B cell (primary cell): ENCODE results near the gene MUC4. TPM values are rescaled to one million over a fixed set of nuclear protein-coding genes. Genes with fewer than 3 reads are reported as not detected.
"Not testable (repeated sequence)": the region's sequence is repeated elsewhere in the genome, so short reads cannot be mapped to it uniquely, and the experiment has no call there.

ENCODE experiments used
- ATAC-seq: fragments of 200-7000 bp; cut with Tn5 transposase; one replicate; pipeline ENCODE4 v1.10.0; 2021; ENCODE audit warnings: low read depth, mild to moderate bottlenecking, moderate number of reproducible peaks, moderate library complexity
- CTCF ChIA-PET: fragments of 350-600 bp; sonication (Branson Sonifier 250); formaldehyde crosslinking; loops from one replicate; lab custom pipeline; 2021; ENCODE audit warnings: antibody characterized with exemption, inconsistent platforms; lab: Charles Lee
- POLR2A ChIA-PET: fragments of 350-600 bp; sonication (Branson Sonifier 250); formaldehyde crosslinking; loops from one replicate; lab custom pipeline; 2021; ENCODE audit warnings: antibody characterized with exemption; lab: Charles Lee
- DNase-seq: peaks from one replicate; pipeline ENCODE4 v3.0.0; 2013
- H2AFZ ChIP-seq: 2 replicates; pipeline ENCODE4 v1.6.1; 2012; ENCODE audit warnings: mild to moderate bottlenecking, low read depth, low read length; ENCODE audit not compliant: insufficient read depth, poor library complexity, severe bottlenecking
- H3K27ac ChIP-seq, 2 donors: 1 replicate in 1 of 2; 2 replicates in 1 of 2; pipeline ENCODE4 v1.5.1; 2012 to 2013; ENCODE audit warnings: low read length in 2 of 2, mild to moderate bottlenecking in 2 of 2, moderate library complexity in 1 of 2
- H3K27me3 ChIP-seq, 4 experiments: fragments of 200-600 bp in 1 of 4; sonication (generic) in 1 of 4; replicated peaks in 1 of 4; 1 replicate in 2 of 4; 2 replicates in 2 of 4; pipeline versions ENCODE4 v1.6.1 to v1.7.0; 2013 to 2016; ENCODE audit warnings: low read length in 3 of 4, mild to moderate bottlenecking in 2 of 4, mixed read lengths in 1 of 4, moderate library complexity in 1 of 4; ENCODE audit not compliant: insufficient read depth in 4 of 4, control insufficient read depth in 3 of 4; ENCODE audit errors: control extremely low read depth in 1 of 4
- H3K36me3 ChIP-seq, 2 experiments: replicated peaks in 1 of 2; 1 replicate in 1 of 2; 2 replicates in 1 of 2; pipeline versions ENCODE4 v1.6.1 to v1.7.1; 2013; ENCODE audit warnings: low read length in 1 of 2; ENCODE audit not compliant: insufficient read depth in 2 of 2, control insufficient read depth in 1 of 2; ENCODE audit errors: control extremely low read depth in 1 of 2, extremely low read depth in 1 of 2
- H3K4me1 ChIP-seq, 2 donors: fragments of 200-600 bp in 1 of 2; sonication (generic) in 1 of 2; 1 replicate in 1 of 2; 2 replicates in 1 of 2; pipeline versions ENCODE4 v1.5.1 to v1.6.1; 2013 to 2017; ENCODE audit warnings: low read length in 2 of 2; ENCODE audit not compliant: control insufficient read depth in 2 of 2, insufficient read depth in 2 of 2
- H3K4me2 ChIP-seq: replicated peaks from 2 replicates; pipeline ENCODE3; 2012; ENCODE audit warnings: mild to moderate bottlenecking, low read depth, low read length; ENCODE audit not compliant: poor library complexity, severe bottlenecking
- H3K4me3 ChIP-seq, 5 experiments: fragments of 200-600 bp in 1 of 5; sonication (generic) in 1 of 5; 1 replicate in 3 of 5; 2 replicates in 2 of 5; pipeline versions ENCODE4 v1.5.1 to v1.7.0; 2011 to 2016; ENCODE audit warnings: low read length in 4 of 5, mild to moderate bottlenecking in 4 of 5, low read depth in 2 of 5, control low read depth in 1 of 5, moderate library complexity in 1 of 5; ENCODE audit not compliant: insufficient read depth in 1 of 5; ENCODE audit errors: control extremely low read depth in 1 of 5, extremely low read depth in 1 of 5
- H3K79me2 ChIP-seq: fragments of 200-600 bp; sonication (generic); one replicate; pipeline ENCODE4 v1.6.0; 2016; ENCODE audit warnings: low read length; ENCODE audit not compliant: control insufficient read depth, insufficient read depth
- H3K9ac ChIP-seq: fragments of 200-600 bp; sonication (generic); 2 replicates; pipeline ENCODE4 v1.6.1; 2017; ENCODE audit warnings: mild to moderate bottlenecking, low read length, moderate library complexity
- H3K9me3 ChIP-seq, 3 donors: one replicate each; pipeline versions ENCODE4 v1.6.1 to v1.7.1; 2013; ENCODE audit warnings: low read length in 2 of 3; ENCODE audit not compliant: control insufficient read depth in 2 of 3, insufficient read depth in 1 of 3; ENCODE audit errors: control extremely low read depth in 1 of 3
- H4K20me1 ChIP-seq: 2 replicates; pipeline ENCODE4 v1.6.0; 2012; ENCODE audit warnings: mild to moderate bottlenecking, low read length; ENCODE audit not compliant: insufficient read depth, control insufficient read depth, poor library complexity, severe bottlenecking
- H3K27ac Mint-ChIP-seq: one replicate; pipeline ENCODE4 v1.8.0; 2021; ENCODE audit warnings: mixed read lengths
- H3K27me3 Mint-ChIP-seq: one replicate; pipeline ENCODE4 v1.8.0; 2021; ENCODE audit warnings: mixed read lengths
- H3K4me1 Mint-ChIP-seq: one replicate; pipeline ENCODE4 v1.8.0; 2021; ENCODE audit warnings: mixed read lengths
- H3K4me3 Mint-ChIP-seq: one replicate; pipeline ENCODE4 v1.8.0; 2021; ENCODE audit warnings: mixed read lengths
- H3K9me3 Mint-ChIP-seq: one replicate; pipeline ENCODE4 v1.8.0; 2022; ENCODE audit warnings: mixed read lengths; ENCODE audit not compliant: insufficient read depth
- WGBS: methylation state at CpG from one replicate; pipeline ENCODE4 v1.1.5; 2013; ENCODE audit warnings: missing lambda C conversion rate; ENCODE audit not compliant: insufficient coverage; 5-methylcytosine and 5-hydroxymethylcytosine counted together
- intact Hi-C: fragments of 100-400 bp; cut with micrococcal nuclease; formaldehyde crosslinking; loops from one replicate; pipeline ENCODE4 v1.10.0; 2022
- polyA plus RNA-seq: library from polyadenylated mRNA; depleted of rRNA; stranded (reverse); fragments of >200 nt; gene quantifications from 2 replicates; pipeline ENCODE4 v1.2.3, GENCODE V29; 2012
- total RNA-seq, 2 donors: library from RNA; stranded (reverse); fragments of 120-200 nt in 1 of 2; gene quantifications; 1 replicate in 1 of 2; 2 replicates in 1 of 2; pipeline versions ENCODE4 v1.2.3 to v1.2.4, GENCODE V29; 2013 to 2022

MUC4 gene
- total and polyA plus RNA-seq, 2 donors (not counting 1 experiment from before 2014, with no cell fraction given) = 0.22 to 1.2 TPM

GRCh38 chr3:195785781-195786405, 25.8 kb downstream of the MUC4 start:
- H2AFZ ChIP-seq, intact Hi-C loops, H3K79me2 ChIP-seq, H3K27ac ChIP-seq, H3K27me3 ChIP-seq, ATAC-seq, CTCF ChIA-PET, H3K4me2 ChIP-seq, H3K27ac Mint-ChIP-seq, POLR2A ChIA-PET, DNase-seq, H4K20me1 ChIP-seq, H3K9ac ChIP-seq, H3K4me3 Mint-ChIP-seq, H3K36me3 ChIP-seq, H3K4me3 ChIP-seq: not testable (repeated sequence)
- Histone ChIP-seq H3K9me3 (peaks cover 0 to 44% (median 0%) of the 10 kb centered on the region in 3 donors), H3K4me1 (peaks cover 4 to 16% of the 10 kb centered on the region in 2 donors)
- Mint-ChIP-seq H3K27me3 (peaks cover 19% of the 10 kb centered on the region), H3K4me1 (peaks cover 53% of the 10 kb centered on the region), H3K9me3 (peaks cover 17% of the 10 kb centered on the region)
- WGBS = 86% methylated on average over 21 of the region's 21 CpGs

- WGBS = 87% methylated on average over 14 of the region's 14 CpGs
- H3K36me3 ChIP-seq, ATAC-seq, CTCF ChIA-PET, H3K9ac ChIP-seq, H3K4me1 ChIP-seq, H3K27me3 ChIP-seq, H3K4me3 Mint-ChIP-seq, H3K79me2 ChIP-seq, H4K20me1 ChIP-seq, DNase-seq, H2AFZ ChIP-seq, POLR2A ChIA-PET, H3K4me2 ChIP-seq, H3K27me3 Mint-ChIP-seq, H3K27ac ChIP-seq, H3K4me3 ChIP-seq, intact Hi-C loops: not testable (repeated sequence)
- Mint-ChIP-seq H3K9me3 (peaks cover 19% of the 10 kb centered on the region), H3K27ac (peak overlapping the region; percentile 21), H3K4me1 (peaks cover 45% of the 10 kb centered on the region)
- peaks cover 0 to 51% (median 0%) of the 10 kb centered on the region in 3 donors for H3K9me3 ChIP-seq
Observed at GRCh38 chr3:195784031-195784430, 27.7 kb downstream of the MUC4 start.

GRCh38 chr3:195781236-195781635, 30.5 kb downstream of the MUC4 start:
- H4K20me1 ChIP-seq, H3K79me2 ChIP-seq, intact Hi-C loops, ATAC-seq, H3K4me3 Mint-ChIP-seq, H3K9ac ChIP-seq, H3K36me3 ChIP-seq, DNase-seq, H3K4me1 ChIP-seq, H3K27ac ChIP-seq, H2AFZ ChIP-seq, H3K27me3 ChIP-seq, CTCF ChIA-PET, H3K4me2 ChIP-seq, H3K4me3 ChIP-seq, POLR2A ChIA-PET, H3K27me3 Mint-ChIP-seq: not testable (repeated sequence)
- Mint-ChIP-seq H3K9me3 (peaks cover 19% of the 10 kb centered on the region), H3K27ac (peak overlapping the region; percentile 59), H3K4me1 (peaks cover 35% of the 10 kb centered on the region)
- H3K9me3 ChIP-seq = peaks cover 0 to 52% (median 0%) of the 10 kb centered on the region in 3 donors
- 79% methylated on average over 9 of the region's 12 CpGs for WGBS
